UCSD-AML1 (cell line): ENCODE results near the gene FNDC3B.
A peak's percentile ranks its signal among the peaks of the same experiment; 100 is the strongest.

Experiments
- DNase-seq: peaks from one replicate; lab custom pipeline; 2025; ENCODE audit not compliant: unreplicated experiment; lab: John Stamatoyannopoulos, UW

FNDC3B gene

GRCh38 chr3:172147113-172147818 is 107.9 kb downstream of the FNDC3B start:
- DNase-seq, result no peak

GRCh38 chr3:172148241-172148640 is 108.9 kb downstream of the FNDC3B start:
- no peak for DNase-seq

- DNase-seq, result no peak
These were observed 109.6 kb downstream of the FNDC3B start for GRCh38 chr3:172148702-172149565.

GRCh38 chr3:172150268-172150667 is 110.9 kb downstream of the FNDC3B start:
- DNase-seq, result no peak

GRCh38 chr3:172150913-172151650 is 111.7 kb downstream of the FNDC3B start:
- no peak for DNase-seq

GRCh38 chr3:172151651-172152649 is 112.6 kb downstream of the FNDC3B start:
- DNase-seq, result no peak

- no peak for DNase-seq
These were observed 113.5 kb downstream of the FNDC3B start for GRCh38 chr3:172152874-172153273.

GRCh38 chr3:172153335-172153861 is 114.0 kb downstream of the FNDC3B start:
- DNase-seq, result peak; percentile 75

- no peak for DNase-seq
These were observed 115.6 kb downstream of the FNDC3B start for GRCh38 chr3:172154768-172155664.

- DNase-seq, result no peak
These were observed 116.7 kb downstream of the FNDC3B start for GRCh38 chr3:172155897-172156585.

GRCh38 chr3:172156586-172156955 is 117.2 kb downstream of the FNDC3B start:
- no peak for DNase-seq

GRCh38 chr3:172157564-172158258 is 118.3 kb downstream of the FNDC3B start:
- DNase-seq, result no peak

- DNase-seq, result no peak
These were observed 119.4 kb downstream of the FNDC3B start for GRCh38 chr3:172158741-172159140.

- no peak for DNase-seq
These were observed 120.0 kb downstream of the FNDC3B start for GRCh38 chr3:172159376-172159775.

GRCh38 chr3:172159962-172160538 is 120.7 kb downstream of the FNDC3B start:
- DNase-seq, result peak; percentile 49

GRCh38 chr3:172161133-172161789 is 121.9 kb downstream of the FNDC3B start:
- DNase-seq, result no peak

- no peak for DNase-seq
These were observed 122.6 kb downstream of the FNDC3B start for GRCh38 chr3:172161959-172162358.
